IPS-15b (cell line): Measurements from ENCODE around the gene ACSF3.

ENCODE experiments used
- H3K27me3 ChIP-seq: one replicate; pipeline ENCODE4 v1.6.1; 2013; ENCODE audit warnings: low read length; ENCODE audit not compliant: control insufficient read depth, insufficient read depth
- H3K36me3 ChIP-seq: one replicate; pipeline ENCODE4 v1.6.1; 2013; ENCODE audit warnings: low read length; ENCODE audit not compliant: control insufficient read depth, insufficient read depth
- H3K4me1 ChIP-seq: one replicate; pipeline ENCODE4 v1.6.1; 2013; ENCODE audit warnings: mild to moderate bottlenecking, low read length; ENCODE audit not compliant: control insufficient read depth, insufficient read depth
- H3K4me3 ChIP-seq: one replicate; pipeline ENCODE4 v1.5.1; 2013; ENCODE audit warnings: low read depth, low read length
- H3K9ac ChIP-seq: one replicate; pipeline ENCODE4 v1.6.1; 2013; ENCODE audit warnings: low read depth, mild to moderate bottlenecking, low read length
- H3K9me3 ChIP-seq: one replicate; pipeline ENCODE4 v1.6.1; 2013; ENCODE audit warnings: mild to moderate bottlenecking, low read length; ENCODE audit not compliant: control insufficient read depth, insufficient read depth

Gene ACSF3

GRCh38 chr16:89101303-89102040 lies 7.8 kb downstream of the ACSF3 start:
- H3K4me1 ChIP-seq, result no peaks in the 10 kb centered on the region
- H3K36me3 ChIP-seq, result peaks cover 35% of the 10 kb centered on the region
- H3K9me3 ChIP-seq, result no peaks in the 10 kb centered on the region

GRCh38 chr16:89102041-89102471 lies 8.4 kb downstream of the ACSF3 start:
- Histone ChIP-seq H3K36me3 (peaks cover 38% of the 10 kb centered on the region), H3K27me3 (no peaks in the 10 kb centered on the region), H3K4me1 (no peaks in the 10 kb centered on the region), H3K4me3 (no peak overlapping the region), H3K9ac (no peak overlapping the region), H3K9me3 (no peaks in the 10 kb centered on the region)

More at GRCh38 chr16:89101303-89102040, 7.8 kb downstream of the ACSF3 start:
- Histone ChIP-seq H3K9ac (no peak overlapping the region), H3K27me3 (no peaks in the 10 kb centered on the region), H3K4me3 (no peak overlapping the region)

- no peaks in the 10 kb centered on the region for H3K4me1 ChIP-seq
- no peak overlapping the region for H3K9ac ChIP-seq
- H3K27me3 ChIP-seq, result no peaks in the 10 kb centered on the region
- H3K36me3 ChIP-seq, result peaks cover 40% of the 10 kb centered on the region
- H3K9me3 ChIP-seq, result no peaks in the 10 kb centered on the region
- H3K4me3 ChIP-seq, result no peak overlapping the region
These were observed 8.9 kb downstream of the ACSF3 start for GRCh38 chr16:89102481-89103073.

- Histone ChIP-seq H3K4me3 (no peak overlapping the region), H3K27me3 (no peaks in the 10 kb centered on the region), H3K9me3 (no peaks in the 10 kb centered on the region), H3K4me1 (no peaks in the 10 kb centered on the region), H3K9ac (no peak overlapping the region), H3K36me3 (peaks cover 40% of the 10 kb centered on the region)
These were observed 9.5 kb downstream of the ACSF3 start for GRCh38 chr16:89103156-89103555.

- no peak overlapping the region for H3K9ac ChIP-seq
- H3K27me3 ChIP-seq, result no peaks in the 10 kb centered on the region
- H3K4me3 ChIP-seq, result no peak overlapping the region
- peaks cover 44% of the 10 kb centered on the region for H3K36me3 ChIP-seq
- no peaks in the 10 kb centered on the region for H3K4me1 ChIP-seq
- H3K9me3 ChIP-seq, result no peaks in the 10 kb centered on the region
These were observed 10.1 kb downstream of the ACSF3 start for GRCh38 chr16:89103781-89104180.

GRCh38 chr16:89104303-89104702 lies 10.7 kb downstream of the ACSF3 start:
- H3K9ac ChIP-seq, result no peak overlapping the region
- no peak overlapping the region for H3K4me3 ChIP-seq
- H3K27me3 ChIP-seq, result no peaks in the 10 kb centered on the region
- H3K9me3 ChIP-seq, result no peaks in the 10 kb centered on the region
- H3K4me1 ChIP-seq, result no peaks in the 10 kb centered on the region
- H3K36me3 ChIP-seq, result peaks cover 44% of the 10 kb centered on the region

GRCh38 chr16:89104930-89105571 lies 11.4 kb downstream of the ACSF3 start:
- H3K36me3 ChIP-seq, result peaks cover 44% of the 10 kb centered on the region
- no peak overlapping the region for H3K9ac ChIP-seq
- H3K4me1 ChIP-seq, result no peaks in the 10 kb centered on the region
- H3K4me3 ChIP-seq, result no peak overlapping the region
- no peaks in the 10 kb centered on the region for H3K9me3 ChIP-seq
- no peaks in the 10 kb centered on the region for H3K27me3 ChIP-seq

- Histone ChIP-seq H3K27me3 (no peaks in the 10 kb centered on the region), H3K4me1 (no peaks in the 10 kb centered on the region), H3K4me3 (no peak overlapping the region), H3K36me3 (peaks cover 44% of the 10 kb centered on the region), H3K9ac (no peak overlapping the region), H3K9me3 (no peaks in the 10 kb centered on the region)
These were observed 12.0 kb downstream of the ACSF3 start for GRCh38 chr16:89105599-89106151.

GRCh38 chr16:89106533-89107202 lies 13.0 kb downstream of the ACSF3 start:
- H3K4me3 ChIP-seq, result no peak overlapping the region
- no peaks in the 10 kb centered on the region for H3K4me1 ChIP-seq
- no peaks in the 10 kb centered on the region for H3K27me3 ChIP-seq
- no peak overlapping the region for H3K9ac ChIP-seq
- no peaks in the 10 kb centered on the region for H3K9me3 ChIP-seq
- H3K36me3 ChIP-seq, result peaks cover 37% of the 10 kb centered on the region

GRCh38 chr16:89107203-89107582 lies 13.5 kb downstream of the ACSF3 start:
- Histone ChIP-seq H3K27me3 (no peaks in the 10 kb centered on the region), H3K9ac (no peak overlapping the region), H3K36me3 (peaks cover 39% of the 10 kb centered on the region), H3K9me3 (no peaks in the 10 kb centered on the region), H3K4me1 (no peaks in the 10 kb centered on the region), H3K4me3 (no peak overlapping the region)

- no peak overlapping the region for H3K9ac ChIP-seq
- no peaks in the 10 kb centered on the region for H3K27me3 ChIP-seq
- H3K4me3 ChIP-seq, result no peak overlapping the region
- H3K36me3 ChIP-seq, result peaks cover 38% of the 10 kb centered on the region
- H3K4me1 ChIP-seq, result no peaks in the 10 kb centered on the region
- no peaks in the 10 kb centered on the region for H3K9me3 ChIP-seq
These were observed 14.8 kb downstream of the ACSF3 start for GRCh38 chr16:89108416-89108815.
